Non-pigmented ciliary epithelial cell (primary cell): ENCODE results near the gene DENND2A.
A peak's percentile ranks its signal among the peaks of the same experiment; 100 is the strongest.
"Not testable (repeated sequence)": the region's sequence is repeated elsewhere in the genome, so short reads cannot be mapped to it uniquely, and the experiment has no call there.

Experiments used
- DNase-seq: peaks from one replicate; pipeline ENCODE4 v3.0.0-alpha.2; 2010; ENCODE audit warnings: low read depth

DENND2A gene

DNA sequence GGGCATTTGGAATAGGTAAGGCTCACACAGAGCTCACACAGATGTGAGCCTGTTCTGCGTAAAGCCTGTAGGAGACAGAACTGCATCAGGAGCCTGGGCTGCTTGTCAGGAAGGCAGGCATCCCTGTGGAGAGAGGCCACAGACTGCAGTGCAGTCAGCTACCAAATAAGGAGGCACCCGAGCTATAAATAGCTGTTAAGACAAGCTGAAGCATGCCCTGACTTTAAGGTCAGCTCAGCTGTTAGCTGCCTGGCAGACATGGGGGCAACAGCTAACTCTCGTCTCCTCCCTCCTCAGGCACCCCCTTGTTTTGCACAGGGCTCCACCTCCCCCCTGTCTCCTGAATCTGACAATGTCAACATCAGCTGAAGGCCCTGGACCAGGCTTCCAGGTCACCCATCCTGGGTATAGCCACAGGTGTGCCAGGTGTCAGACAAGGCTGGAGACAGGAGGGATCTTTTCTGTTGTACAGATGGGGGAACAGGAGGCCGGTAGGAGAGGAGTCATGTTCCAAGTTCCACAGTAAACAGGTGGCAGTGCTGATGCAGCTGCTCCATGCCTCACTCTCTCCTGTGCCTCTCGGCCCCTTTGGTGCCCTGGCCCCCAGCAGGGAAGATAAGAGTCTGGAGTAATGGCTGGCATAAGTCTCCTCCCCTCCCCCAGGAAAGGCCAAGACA is 133.7 kb downstream of the DENND2A start:
- DNase-seq, result peak; percentile 34

DNA sequence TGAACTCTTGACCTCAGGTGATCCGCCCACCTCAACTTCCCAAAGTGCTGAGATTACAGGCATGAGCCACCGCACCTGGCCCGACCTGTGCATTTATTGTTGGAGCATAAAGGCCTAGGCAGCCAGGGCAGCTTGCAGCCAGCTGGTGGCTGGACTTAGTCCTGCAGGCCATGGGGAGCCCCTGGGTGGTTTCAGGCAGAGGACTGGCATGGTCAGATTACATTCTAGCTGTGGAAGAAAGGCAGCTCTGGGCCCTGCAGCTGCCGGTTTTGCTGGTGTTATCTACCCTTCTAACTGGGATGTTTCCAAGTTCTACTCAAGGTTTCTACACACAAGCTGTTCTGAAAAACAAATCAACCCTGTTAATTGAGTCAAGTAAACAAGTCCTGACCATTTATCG is 138.6 kb downstream of the DENND2A start:
- DNase-seq, result no peak

DNA sequence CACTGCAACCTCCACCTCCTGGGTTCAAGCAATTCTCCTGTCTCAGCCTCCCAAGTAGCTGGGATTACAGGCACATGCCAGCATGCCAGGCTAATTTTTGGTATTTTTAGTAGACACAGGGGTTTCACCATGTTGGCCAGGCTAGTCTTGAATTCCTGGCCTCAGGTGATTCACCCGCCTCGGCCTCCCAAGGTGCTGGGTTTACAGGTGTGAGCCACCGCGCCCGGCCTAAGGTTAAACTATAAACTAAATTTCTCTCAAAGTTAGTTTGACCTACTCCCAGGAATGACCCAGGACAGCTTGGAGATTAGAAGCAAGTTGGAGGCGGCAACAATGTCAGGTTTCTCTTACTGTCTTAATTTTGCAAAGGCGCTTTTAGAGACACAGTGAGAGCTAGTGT is 142.8 kb downstream of the DENND2A start:
- not testable (repeated sequence) for DNase-seq

DNA sequence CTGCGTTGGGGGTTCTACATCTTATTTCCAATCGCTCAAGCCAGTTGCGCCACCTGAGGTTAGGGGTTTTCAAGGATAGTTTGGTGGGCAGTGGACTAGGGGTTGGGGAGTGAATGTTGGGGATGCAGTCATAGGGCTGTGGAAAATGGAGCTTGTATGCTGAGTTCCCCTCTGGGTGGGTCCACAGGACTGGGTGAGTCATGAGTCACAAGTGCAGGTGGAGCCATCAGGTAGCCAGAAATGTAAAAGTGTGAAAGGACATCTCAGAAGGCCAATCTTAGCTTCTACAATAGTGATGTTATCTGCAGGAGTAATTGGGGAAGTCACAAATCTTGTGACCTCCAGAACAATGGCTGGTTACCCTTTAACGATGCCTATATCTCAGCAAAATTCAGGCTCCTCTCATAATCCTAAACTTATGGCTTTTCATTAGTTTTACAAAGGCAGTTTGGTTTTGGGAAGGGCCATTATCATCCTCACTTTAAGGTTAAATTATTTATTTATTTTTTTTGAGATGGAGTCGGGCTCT is 143.3 kb downstream of the DENND2A start:
- no peak for DNase-seq

DNA sequence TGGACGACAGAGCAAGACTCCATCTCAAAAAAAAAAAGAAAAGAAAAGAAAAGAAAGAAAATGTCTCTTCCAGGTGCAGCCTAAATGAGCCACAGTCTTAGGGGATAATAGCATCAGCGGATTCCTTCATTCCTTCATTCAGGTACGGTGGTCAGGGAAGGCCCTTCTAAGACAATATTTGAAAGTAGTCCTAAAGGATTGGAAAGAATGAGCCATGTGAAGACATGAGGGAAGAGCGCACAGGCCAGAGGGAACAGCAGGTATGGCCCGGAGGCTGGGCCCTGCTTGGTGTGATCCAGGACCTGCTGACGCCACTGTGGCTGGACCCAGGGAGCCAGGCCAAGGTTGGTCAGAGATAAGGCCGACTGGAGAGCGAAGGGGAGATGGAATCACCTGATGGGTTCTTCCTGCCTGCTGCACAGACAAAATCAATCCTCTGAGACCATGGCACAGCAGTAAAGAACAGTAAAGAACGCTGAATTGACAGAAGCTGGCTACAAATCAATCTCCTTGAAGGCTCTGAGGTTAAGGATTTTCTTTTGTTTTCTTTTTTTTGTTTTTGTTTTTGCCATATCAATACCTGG is 145.0 kb downstream of the DENND2A start:
- DNase-seq, result no peak

DNA sequence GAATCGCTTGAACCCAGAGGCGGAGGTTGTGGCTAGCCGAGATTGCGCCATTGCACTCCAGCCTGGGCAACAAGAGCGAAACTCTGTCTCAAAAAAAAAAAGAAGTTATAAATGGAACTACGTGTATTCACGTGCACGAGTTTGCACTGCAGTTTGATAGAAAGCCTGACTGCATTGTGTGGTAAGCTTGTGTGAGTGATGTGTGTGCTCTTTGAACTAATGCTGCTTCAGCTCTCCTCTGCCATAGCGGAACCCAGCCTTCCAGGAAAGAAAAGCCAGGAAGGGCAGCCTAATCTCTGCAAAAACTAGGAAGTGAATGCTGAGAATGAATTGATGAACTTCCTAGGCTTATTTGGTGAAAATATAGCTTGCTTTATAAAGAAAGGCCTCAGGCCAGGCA is 145.7 kb downstream of the DENND2A start:
- no peak for DNase-seq

DNA sequence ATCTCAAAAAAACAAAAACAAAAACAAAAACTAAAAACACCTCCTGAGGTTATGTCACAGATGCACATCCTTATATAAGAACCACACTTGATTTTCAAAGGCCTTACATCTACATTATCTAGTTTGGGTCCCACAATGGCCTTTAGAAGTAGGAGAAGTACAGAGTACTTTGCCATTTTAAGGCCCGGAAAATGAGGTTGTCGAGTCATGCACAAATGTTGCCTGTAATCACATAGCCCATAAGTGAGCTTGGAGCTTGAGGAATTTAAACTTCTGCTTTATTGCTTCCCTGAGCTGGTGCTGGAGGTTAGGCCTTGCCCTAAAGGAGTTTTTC is 151.6 kb downstream of the DENND2A start:
- no peak for DNase-seq

DNA sequence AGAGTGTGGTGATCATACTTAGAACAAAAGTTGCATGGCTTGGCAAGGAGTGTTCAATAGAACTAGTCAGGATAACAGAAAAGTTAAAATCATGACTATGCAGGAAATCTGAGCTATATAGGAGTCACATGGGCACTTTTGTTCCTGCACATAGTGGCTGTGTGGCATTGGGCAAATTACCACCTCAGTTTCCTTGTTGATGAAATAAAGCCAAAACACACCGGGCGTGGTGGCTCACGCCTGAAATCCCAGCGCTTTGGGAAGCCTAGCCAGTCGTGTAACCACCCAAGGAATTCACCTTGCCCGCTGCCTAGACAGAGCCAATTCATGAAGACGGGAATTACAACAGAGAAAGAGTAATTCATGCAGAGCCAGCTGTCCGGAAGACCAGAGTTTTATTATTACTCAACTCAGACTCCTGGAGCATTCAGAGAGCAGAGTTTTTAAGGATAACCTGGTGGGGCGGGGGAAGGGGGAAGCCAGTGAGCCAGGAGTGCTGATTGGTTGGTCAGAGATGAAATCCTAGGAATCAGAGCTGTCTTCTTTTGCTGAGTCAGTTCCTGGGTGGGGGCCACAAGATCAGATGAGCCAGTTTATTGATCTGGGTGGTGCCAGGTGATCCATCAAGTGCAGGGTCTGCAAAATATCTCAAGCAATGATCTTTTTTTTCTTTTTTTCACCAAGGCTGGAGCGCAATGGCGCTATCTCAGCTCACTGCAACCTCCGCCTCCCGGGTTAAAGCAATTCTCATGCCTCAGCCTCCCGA is 154.9 kb downstream of the DENND2A start:
- no peak for DNase-seq

DNA sequence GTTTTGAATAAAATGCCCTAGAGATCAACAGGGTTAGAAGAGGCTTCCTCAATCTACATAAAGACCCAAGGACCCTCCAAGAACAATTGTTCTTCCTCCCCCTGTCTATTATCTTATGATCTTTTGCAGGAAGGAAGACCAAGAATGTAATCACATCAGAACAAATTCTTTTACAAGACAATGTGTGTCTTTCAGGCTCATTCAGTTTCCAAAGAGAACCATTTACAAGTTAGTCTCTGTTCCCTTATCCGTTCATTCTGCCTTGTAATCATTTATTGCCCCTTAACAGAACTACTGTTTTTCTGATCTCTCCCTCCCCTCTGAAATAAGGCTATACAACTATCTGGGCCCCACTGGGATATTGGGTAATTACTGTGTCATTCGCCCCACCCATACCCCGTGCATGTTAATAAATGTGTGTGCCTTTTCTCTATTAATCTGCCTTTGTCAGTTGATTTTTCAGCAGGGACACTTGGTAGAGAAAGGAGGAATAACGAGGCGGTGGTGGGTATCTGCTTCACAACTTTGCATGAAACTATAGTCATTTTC is 155.6 kb downstream of the DENND2A start:
- no peak for DNase-seq

DNA sequence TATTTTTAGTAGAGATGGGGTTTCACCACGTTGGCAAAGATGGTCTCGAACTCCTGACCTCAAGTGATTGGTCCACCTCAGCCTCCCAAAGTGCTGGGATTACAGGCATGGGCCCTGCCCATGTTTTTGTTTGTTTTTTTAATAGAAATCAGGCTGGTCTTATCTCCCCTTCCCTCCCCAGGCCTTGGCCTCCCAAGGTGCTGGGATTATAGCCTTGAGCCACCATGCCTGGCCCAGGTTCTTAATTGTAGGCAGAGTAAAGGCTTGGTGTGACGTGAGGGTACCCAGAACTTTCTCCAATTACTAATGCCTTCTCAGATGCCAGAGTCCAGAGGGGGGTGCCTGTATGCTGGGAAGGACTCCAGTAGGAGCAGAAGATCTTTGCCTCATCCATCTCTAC is 156.1 kb downstream of the DENND2A start:
- DNase-seq, result no peak

DNA sequence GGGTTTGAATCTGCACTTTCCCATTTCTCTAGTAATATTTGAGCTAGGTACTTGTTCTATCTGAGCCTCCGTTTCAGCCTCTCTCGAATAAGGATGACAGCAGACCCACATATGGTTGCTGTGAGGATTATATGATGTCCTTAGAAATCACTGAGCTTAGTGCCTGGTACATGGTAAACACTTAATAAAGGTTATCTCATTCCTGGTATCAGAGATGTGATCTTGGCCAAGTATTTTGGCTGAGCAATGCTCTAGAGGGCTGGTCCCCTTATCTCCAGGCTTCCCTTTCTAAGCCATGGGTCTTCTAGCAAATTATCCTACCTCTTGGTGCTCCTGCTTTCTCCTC is 160.9 kb downstream of the DENND2A start:
- DNase-seq, result no peak

DNA sequence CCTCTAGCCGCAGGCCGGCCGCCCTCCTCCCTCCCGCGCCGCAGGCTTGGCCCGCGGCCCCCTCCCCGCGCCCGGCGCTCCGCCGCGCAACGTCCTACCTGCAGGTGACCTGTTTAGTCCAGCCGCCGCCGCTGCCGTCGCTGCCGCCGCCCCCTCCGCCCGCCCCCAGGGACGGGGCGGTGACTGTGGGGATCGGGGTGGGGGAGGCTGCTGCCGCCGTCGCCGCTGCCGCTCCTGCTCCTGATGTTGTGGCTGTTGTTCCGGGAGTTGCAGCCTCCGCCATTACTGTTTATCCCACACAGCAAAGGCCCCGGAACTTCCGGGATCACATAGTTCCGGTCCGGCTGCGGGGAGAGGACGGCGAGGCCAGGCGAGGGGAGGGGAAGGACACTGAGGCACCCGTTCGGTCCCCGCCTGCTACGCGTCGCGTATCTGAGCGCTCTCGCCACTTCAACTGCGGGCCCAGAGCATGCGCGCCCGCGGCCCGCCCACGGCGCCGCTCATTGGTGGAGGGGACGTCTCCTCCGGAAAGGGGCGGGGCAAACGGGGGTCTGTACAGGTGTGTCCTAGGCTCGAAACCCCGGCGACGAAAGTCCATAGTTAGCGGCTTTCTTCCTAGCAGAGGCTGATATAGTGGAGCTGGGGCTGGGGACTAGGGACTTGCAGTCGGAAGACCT is 161.4 kb downstream of the DENND2A start, which contains the start of gene MKRN1:
MKRN1 (minus strand) TSS at position 444 of the 677 bp plus-strand sequence; CDS start at position 283, 161 bp downstream.
- peak; percentile 47 for DNase-seq

DNA sequence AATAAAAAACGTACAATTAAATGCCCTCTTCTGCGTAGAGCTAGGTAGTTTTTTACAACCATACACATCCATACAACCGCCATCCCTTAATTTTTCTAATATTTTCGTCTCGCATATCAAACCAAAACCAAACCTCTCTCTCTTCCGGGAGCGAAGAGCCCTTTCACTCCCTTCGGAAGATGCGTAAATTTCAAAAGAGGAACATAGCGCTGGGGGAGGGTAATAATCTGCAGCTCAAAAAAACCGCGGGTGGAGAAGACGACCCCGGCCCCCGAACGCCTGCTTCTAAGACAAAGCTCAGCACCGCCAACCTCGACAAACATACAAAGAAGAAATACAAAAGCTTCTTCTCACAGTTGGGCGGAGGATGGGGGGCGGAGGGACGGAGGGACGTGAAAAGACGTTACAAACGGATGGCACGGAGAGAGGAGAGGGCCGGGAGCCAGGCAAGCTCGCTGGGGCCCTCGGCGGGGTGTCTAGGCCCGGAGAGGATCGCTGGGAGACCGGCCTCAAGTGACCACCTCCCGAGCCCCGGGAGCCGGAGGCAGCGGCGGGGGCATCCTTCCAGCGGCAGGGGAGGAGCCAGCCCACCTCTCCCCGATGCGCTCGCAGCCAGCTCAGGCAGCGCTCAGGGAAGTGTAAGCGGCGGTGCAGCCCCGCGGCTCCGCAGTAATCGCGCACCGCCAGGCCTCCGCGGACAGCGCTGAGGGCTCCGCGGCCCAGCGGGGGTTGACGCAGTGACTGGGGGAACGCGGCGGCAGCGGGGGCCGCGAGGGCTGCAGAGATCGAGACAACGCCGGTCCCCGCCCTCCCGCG is 162.2 kb downstream of the DENND2A start:
- no peak for DNase-seq

DNA sequence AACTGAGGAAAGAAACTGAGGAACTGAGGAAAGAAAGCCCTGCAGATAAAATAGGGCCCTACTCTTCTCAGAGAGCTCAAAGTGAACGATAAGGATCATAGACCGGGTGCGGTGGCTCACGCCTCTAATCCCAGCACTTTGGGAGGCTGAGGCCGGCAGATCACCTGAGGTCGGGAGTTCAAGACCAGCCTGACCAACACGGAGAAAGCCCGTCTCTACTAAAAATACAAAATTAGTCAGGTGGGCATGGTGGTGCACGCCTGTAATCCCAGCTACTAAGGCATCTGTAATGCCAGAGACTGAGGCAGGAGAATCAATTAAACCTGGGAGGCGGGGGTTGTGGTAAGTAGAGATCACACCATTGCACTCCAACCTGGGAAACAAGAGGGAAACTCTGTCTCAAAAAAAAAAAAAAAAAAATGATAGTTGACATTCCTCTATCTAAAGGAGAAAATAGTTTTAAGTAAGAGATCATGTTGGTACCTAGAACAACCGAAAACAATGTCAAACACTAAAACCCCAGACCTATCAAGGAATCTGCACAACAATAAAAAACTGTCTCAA is 163.8 kb downstream of the DENND2A start:
- no peak for DNase-seq

DNA sequence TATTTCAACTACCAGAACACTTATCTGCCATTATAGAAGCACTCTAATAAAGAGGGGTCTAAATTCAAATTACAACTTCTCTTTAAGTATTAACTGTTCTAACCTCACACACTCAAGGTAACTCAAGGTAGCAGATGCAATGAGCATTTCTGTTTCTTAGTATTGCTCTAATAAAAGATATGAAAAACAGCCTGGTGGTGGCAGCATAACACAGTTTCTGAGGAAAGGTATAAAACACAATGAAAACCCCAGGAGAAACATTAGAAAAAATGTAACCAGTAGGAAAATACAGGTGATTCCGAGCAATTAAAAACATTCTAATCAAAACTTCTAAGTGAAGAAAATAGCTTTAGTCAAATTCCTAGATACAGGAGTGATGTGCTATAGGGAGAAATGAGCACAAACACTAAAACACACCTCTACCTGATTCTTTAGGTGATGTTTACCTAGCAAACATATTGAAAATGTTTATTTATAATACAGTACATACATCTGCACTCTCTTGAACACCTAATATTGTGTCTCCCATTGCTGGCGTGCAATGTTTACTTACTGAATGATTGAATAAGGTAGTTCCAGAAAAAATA is 164.8 kb downstream of the DENND2A start:
- DNase-seq, result no peak
